Stimulated activated CD8-positive, alpha-beta memory T cell treated with anti-CD3 and anti-CD28 coated beads, Interleukin-12 subunit alpha, Interleukin-12 subunit beta, amount 100 ng/mL, for 1 hour (primary cell): ENCODE data around the gene GALNT16.

Source experiments
- DNase-seq: peaks from one replicate; pipeline ENCODE4 v3.0.0-alpha.2; 2020; ENCODE audit warnings: low read depth

Gene GALNT16

DNA sequence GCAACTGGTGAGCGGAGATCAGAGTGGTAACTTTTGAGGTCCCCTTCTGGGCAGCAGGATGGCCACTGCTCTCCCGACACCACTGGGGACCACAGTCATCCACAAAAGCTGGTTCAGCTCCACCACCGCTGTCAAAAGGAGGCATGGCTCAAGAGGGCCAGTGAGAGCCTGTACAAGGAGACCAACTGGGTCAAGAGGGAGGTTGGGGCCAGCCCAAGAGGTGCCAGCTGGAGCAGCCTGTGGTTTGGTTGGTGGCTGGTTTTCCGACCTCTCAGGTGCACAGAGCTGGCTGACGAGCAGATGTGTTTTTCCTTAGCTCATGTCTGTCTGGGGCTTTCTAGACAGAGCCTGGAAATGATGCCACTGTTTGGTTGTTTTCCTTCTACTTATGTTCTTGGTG, 78.0 kb downstream of the GALNT16 start:
- no peak for DNase-seq

GRCh38 chr14:69339426-69339825, 79.5 kb downstream of the GALNT16 start:
- no peak for DNase-seq

DNA sequence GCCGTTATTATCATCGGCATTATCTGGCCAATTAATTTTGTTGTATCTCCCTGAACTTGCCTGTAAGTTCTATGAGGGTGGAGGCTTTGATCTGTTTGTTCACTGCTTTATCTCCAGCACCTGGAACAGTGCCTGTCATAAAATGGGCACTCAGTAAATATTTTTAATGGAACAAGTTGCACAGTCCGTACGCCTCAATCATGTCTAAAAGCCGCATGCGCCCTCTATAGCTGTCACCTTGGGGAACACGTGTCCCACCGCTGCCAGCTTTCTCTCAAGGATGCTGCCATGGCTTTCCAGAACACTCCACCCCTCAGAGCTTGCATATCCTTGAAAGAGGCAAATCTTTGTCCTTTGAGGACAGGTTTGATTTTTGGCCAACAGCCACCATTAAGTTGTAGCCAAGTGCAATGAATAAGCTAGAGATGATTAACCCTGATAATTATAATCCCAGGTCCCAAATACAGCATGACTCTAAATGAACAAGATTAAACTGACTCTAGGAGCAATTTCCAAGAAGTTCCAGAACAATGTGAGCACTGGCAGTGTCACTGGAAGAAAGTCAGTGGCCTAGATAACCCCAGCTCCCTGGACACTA, 83.1 kb downstream of the GALNT16 start:
- DNase-seq = no peak

GRCh38 chr14:69344171-69344570, 84.2 kb downstream of the GALNT16 start:
- DNase-seq = no peak

DNA sequence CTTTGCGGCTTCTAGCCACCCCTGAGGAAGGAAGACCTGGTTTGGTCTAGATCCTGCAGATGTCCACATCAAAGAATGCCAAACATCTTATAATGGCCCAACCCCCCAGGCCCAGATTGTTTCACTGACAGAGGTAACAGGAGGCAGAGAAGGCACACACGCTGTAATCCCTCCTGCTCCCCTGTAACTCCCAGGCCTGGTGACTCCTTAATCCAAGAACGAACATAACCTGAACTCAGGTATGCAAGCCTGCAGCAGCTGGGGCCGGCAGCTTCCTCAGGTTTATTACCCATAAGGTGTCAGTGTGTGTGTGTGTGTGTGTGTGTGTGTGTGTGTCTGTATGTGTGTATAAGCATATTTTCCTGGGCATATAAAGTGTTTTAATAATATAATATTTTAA, 85.4 kb downstream of the GALNT16 start:
- no peak for DNase-seq

DNA sequence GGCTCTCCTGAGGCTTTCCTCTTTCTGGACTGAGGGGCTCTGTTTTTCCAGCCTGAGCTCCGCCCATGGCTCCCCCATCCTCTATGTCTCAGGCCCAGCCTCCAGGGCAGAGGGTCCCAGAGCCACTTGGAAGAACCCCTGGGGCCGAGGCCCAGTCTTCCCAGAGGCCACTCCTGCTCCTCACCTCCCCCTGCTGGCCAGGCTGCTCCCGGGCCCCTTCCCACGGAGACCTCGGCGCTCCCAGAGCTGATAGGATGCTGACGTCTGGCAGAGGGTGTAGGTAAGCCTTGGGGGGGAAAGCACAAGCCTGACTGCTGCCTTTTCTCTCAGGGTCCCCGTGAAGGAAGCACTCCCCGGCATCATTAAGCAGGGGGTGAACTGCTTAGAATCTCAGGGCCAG, 86.8 kb downstream of the GALNT16 start:
- no peak for DNase-seq

- DNase-seq = no peak
Observed at GRCh38 chr14:69349091-69349777, 89.3 kb downstream of the GALNT16 start.

GRCh38 chr14:69350892-69351291, 90.9 kb downstream of the GALNT16 start:
- DNase-seq = no peak

GRCh38 chr14:69351385-69351784, 91.4 kb downstream of the GALNT16 start:
- no peak for DNase-seq

- DNase-seq = no peak
Observed at GRCh38 chr14:69351911-69352310, 92.0 kb downstream of the GALNT16 start.

DNA sequence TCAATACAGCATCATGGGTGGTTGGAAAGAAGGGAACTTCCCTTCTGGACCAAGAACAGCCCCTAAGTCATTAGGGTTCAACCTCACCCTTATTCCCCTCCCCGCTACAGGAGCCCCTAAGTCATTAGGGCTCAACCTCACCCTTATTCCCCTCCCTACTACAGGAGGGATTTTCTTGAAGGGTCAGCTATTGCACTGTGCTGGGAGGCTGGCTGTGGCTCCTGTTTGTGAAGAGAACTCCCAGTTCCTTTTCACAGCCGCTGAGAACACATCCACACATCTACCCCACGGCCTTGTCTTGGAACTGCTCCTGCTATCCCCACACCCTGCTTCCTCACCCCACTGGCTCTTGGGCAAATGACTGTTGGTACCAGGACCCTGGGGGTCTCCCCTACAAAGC, 93.2 kb downstream of the GALNT16 start:
- no peak for DNase-seq

GRCh38 chr14:69354383-69355153, 94.6 kb downstream of the GALNT16 start:
- peak; percentile 7 for DNase-seq

GRCh38 chr14:69355154-69355597, 95.2 kb downstream of the GALNT16 start:
- no peak for DNase-seq

GRCh38 chr14:69355607-69356281, 95.8 kb downstream of the GALNT16 start:
- no peak for DNase-seq

DNA sequence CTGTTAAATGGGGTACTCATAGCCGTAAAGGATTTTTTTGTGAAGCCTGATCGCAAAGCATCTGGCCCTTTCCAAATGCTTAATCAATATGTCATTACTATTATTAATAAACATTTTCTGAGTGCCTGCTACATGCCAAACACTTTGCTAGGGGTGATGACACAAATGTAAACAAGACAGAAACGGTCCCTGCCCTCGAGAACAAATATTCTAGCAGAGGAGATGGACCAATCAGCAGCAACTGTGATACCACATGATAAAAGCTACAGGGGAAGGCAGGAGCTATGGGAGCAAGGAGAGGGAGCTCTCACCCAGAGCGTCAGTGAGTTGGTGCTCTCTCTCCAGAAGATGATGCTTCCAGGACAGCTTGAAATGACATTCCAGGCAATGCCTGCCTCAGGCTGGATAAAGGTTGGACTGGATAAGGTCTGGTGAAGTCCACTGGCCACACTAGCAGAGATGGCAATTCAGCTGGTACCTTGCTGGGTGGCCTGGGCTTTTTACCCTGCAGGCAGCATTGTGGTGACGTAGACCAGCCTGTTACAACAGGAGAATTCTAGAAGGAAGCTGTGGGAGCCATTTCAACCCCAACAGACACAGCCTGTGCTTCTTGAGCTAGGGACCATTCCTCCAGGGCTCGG, 97.1 kb downstream of the GALNT16 start:
- DNase-seq = no peak

GRCh38 chr14:69357544-69358200, 97.7 kb downstream of the GALNT16 start:
- DNase-seq = no peak

- DNase-seq = no peak
Observed at GRCh38 chr14:69358233-69358963, 98.4 kb downstream of the GALNT16 start.

GRCh38 chr14:69358966-69359365, 99.0 kb downstream of the GALNT16 start:
- DNase-seq = no peak

GRCh38 chr14:69360438-69361108, 100.6 kb downstream of the GALNT16 start:
- no peak for DNase-seq

GRCh38 chr14:69363055-69363454, 103.1 kb downstream of the GALNT16 start:
- no peak for DNase-seq
